K562 (cell line): ENCODE results near the gene PFKP. TPM values are rescaled to one million over a fixed set of nuclear protein-coding genes. Genes with fewer than 3 reads are reported as not detected.

Source experiments
- FOXA3 ChIP-seq, 2 experiments: fragments of 450-650 bp in 1 of 2; sonication (generic) in 1 of 2; formaldehyde crosslinking; IDR thresholded peaks in 1 of 2; conservative IDR thresholded peaks in 1 of 2; 2 replicates each; pipeline versions ENCODE4 v1.4.0 to v1.8.0; 2020 to 2022; ENCODE audit warnings: mild to moderate bottlenecking in 2 of 2, missing genetic modification reagents in 1 of 2
- KAT2B ChIP-seq: IDR thresholded peaks from one replicate; pipeline ENCODE4 v1.6.1; 2012; ENCODE audit warnings: low read depth, mild to moderate bottlenecking, control low read depth, inconsistent platforms, low read length, moderate library complexity
- PBX2 ChIP-seq, 2 experiments: IDR thresholded peaks in 1 of 2; conservative IDR thresholded peaks in 1 of 2; 2 replicates each; pipeline ENCODE4 v1.6.1; 2016; ENCODE audit warnings: low read depth in 2 of 2, mild to moderate bottlenecking in 1 of 2, missing compliant biosample characterization in 1 of 2, missing genetic modification characterization in 1 of 2, moderate library complexity in 1 of 2
- SMAD2 ChIP-seq: fragments of 150-350 bp; IDR thresholded peaks from 2 replicates; pipeline ENCODE4 v1.6.1; 2014; ENCODE audit warnings: low read depth, mild to moderate bottlenecking, low read length
- SMARCC2 ChIP-seq: fragments of 450-650 bp; IDR thresholded peaks from 2 replicates; pipeline ENCODE4 v1.6.1; 2017; ENCODE audit warnings: antibody characterized with exemption, moderate library complexity, mild to moderate bottlenecking, low read depth
- ZNF140 ChIP-seq: fragments of 250-450 bp; sonication (Bioruptor Pico); IDR thresholded peaks from 2 replicates; pipeline ENCODE4 v1.8.0; 2021; ENCODE audit warnings: moderate library complexity, mild to moderate bottlenecking, inconsistent platforms
- ZNF347 ChIP-seq: fragments of 450-650 bp; formaldehyde crosslinking; IDR thresholded peaks from 2 replicates; pipeline ENCODE4 v1.4.0; 2020; ENCODE audit warnings: low read depth, mild to moderate bottlenecking, moderate library complexity
- ZNF584 ChIP-seq: fragments of 200-800 bp; sonication (Bioruptor generic); IDR thresholded peaks from 2 replicates; pipeline ENCODE4 v1.6.1; 2016; ENCODE audit warnings: low read depth, mild to moderate bottlenecking, missing genetic modification characterization, missing compliant biosample characterization
- polyA plus RNA-seq, 8 experiments: library from polyadenylated mRNA; depleted of rRNA in 4 of 8; stranded (reverse) in 5 of 8; unstranded in 3 of 8; fragments of >200 nt; fragmentation: Nextera tagmentation in 2 of 8; fragmentation: Illumina TruSeq in 1 of 8; extraction: Ambion mirVana in 2 of 8; extraction: Trizol in 1 of 8; gene quantifications; 2 replicates each; pipeline versions ENCODE4 v1.2.1 to v1.2.3, GENCODE V29; 2011 to 2014; ENCODE audit warnings: inconsistent platforms in 1 of 8, missing spikeins in 1 of 8
- total RNA-seq, 7 experiments: library from RNA; depleted of rRNA in 6 of 7; stranded (reverse); fragments of >200 nt in 6 of 7; fragmentation: Illumina TruSeq in 2 of 7; extraction: Trizol in 2 of 7; gene quantifications; 2 replicates each; pipeline versions ENCODE4 v1.2.1 to v1.2.3, GENCODE V29; 2011 to 2021; ENCODE audit warnings: low replicate concordance in 1 of 7
- TF ChIP-seq, protein P1 (sequence below): fragments of 450-650 bp; IDR thresholded peaks from 2 replicates; pipeline ENCODE4 v1.6.1; 2016; ENCODE audit warnings: low read depth
- TF ChIP-seq, protein P2 (sequence below): IDR thresholded peaks from 2 replicates; pipeline ENCODE4 v1.6.1; 2011; ENCODE audit warnings: borderline replicate concordance, low read depth, mild to moderate bottlenecking, moderate library complexity, low read length; ENCODE audit not compliant: insufficient read depth, poor library complexity, severe bottlenecking
- TF ChIP-seq, protein P3 (sequence below): fragments of 250-450 bp; sonication (Bioruptor Pico); IDR thresholded peaks from 2 replicates; pipeline ENCODE4 v1.6.1; 2021; ENCODE audit warnings: mild to moderate bottlenecking

Gene PFKP
- total and polyA plus RNA-seq, 9 of the 15 experiments (the other 6 are each of a cell fraction or from before 2014, with no cell fraction given): 23.5 to 116 (median 62.1) TPM

- no peak for TF ChIP-seq PBX2 (CRISPR knock-in tag; IDR thresholded peaks at IDR 0.05; ENCODE audit: low read depth)
- peak; percentile 34 for TF ChIP-seq PBX2 (tag; conservative IDR thresholded peaks at IDR 0.05; ENCODE audit: low read depth)
- peak; percentile 93 to 98 for TF ChIP-seq FOXA3 (CRISPR knock-in tag; conservative IDR thresholded peaks at IDR 0.05 in 1 of 2, IDR thresholded peaks at IDR 0.05 in 1 of 2)
- TF ChIP-seq, protein P1, sequence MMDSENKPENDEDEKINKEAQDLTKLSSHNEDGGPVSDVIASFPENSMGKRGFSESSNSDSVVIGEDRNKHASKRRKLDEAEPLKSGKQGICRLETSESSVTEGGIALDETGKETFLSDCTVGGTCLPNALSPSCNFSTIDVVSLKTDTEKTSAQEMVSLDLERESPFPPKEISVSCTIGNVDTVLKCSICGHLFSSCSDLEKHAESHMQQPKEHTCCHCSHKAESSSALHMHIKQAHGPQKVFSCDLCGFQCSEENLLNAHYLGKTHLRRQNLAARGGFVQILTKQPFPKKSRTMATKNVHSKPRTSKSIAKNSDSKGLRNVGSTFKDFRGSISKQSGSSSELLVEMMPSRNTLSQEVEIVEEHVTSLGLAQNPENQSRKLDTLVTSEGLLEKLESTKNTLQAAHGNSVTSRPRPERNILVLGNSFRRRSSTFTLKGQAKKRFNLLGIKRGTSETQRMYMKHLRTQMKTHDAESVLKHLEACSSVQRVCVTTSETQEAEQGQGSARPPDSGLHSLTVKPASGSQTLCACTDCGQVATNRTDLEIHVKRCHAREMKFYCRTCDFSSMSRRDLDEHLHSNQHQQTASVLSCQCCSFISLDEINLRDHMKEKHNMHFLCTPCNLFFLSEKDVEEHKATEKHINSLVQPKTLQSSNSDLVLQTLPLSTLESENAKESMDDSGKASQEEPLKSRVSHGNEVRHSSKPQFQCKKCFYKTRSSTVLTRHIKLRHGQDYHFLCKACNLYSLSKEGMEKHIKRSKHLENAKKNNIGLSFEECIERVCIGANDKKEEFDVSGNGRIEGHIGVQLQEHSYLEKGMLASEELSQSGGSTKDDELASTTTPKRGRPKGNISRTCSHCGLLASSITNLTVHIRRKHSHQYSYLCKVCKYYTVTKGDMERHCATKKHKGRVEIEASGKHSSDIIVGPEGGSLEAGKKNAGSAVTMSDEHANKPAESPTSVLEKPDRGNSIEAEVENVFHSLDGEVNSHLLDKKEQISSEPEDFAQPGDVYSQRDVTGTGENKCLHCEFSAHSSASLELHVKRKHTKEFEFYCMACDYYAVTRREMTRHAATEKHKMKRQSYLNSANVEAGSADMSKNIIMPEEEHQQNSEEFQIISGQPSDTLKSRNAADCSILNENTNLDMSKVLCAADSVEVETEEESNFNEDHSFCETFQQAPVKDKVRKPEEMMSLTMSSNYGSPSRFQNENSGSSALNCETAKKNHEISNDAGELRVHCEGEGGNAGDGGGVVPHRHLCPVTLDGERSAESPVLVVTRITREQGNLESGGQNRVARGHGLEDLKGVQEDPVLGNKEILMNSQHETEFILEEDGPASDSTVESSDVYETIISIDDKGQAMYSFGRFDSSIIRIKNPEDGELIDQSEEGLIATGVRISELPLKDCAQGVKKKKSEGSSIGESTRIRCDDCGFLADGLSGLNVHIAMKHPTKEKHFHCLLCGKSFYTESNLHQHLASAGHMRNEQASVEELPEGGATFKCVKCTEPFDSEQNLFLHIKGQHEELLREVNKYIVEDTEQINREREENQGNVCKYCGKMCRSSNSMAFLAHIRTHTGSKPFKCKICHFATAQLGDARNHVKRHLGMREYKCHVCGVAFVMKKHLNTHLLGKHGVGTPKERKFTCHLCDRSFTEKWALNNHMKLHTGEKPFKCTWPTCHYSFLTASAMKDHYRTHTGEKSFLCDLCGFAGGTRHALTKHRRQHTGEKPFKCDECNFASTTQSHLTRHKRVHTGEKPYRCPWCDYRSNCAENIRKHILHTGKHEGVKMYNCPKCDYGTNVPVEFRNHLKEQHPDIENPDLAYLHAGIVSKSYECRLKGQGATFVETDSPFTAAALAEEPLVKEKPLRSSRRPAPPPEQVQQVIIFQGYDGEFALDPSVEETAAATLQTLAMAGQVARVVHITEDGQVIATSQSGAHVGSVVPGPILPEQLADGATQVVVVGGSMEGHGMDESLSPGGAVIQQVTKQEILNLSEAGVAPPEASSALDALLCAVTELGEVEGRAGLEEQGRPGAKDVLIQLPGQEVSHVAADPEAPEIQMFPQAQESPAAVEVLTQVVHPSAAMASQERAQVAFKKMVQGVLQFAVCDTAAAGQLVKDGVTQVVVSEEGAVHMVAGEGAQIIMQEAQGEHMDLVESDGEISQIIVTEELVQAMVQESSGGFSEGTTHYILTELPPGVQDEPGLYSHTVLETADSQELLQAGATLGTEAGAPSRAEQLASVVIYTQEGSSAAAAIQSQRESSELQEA: no peak
- no peak for TF ChIP-seq SMAD2
- TF ChIP-seq ZNF584 (CRISPR knock-in tag): no peak; the same call in 1 of the 2 replicates
- TF ChIP-seq, protein P2, sequence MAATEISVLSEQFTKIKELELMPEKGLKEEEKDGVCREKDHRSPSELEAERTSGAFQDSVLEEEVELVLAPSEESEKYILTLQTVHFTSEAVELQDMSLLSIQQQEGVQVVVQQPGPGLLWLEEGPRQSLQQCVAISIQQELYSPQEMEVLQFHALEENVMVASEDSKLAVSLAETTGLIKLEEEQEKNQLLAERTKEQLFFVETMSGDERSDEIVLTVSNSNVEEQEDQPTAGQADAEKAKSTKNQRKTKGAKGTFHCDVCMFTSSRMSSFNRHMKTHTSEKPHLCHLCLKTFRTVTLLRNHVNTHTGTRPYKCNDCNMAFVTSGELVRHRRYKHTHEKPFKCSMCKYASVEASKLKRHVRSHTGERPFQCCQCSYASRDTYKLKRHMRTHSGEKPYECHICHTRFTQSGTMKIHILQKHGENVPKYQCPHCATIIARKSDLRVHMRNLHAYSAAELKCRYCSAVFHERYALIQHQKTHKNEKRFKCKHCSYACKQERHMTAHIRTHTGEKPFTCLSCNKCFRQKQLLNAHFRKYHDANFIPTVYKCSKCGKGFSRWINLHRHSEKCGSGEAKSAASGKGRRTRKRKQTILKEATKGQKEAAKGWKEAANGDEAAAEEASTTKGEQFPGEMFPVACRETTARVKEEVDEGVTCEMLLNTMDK: no peak
- TF ChIP-seq, protein P3, sequence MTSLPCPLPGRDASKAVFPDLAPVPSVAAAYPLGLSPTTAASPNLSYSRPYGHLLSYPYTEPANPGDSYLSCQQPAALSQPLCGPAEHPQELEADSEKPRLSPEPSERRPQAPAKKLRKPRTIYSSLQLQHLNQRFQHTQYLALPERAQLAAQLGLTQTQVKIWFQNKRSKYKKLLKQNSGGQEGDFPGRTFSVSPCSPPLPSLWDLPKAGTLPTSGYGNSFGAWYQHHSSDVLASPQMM: no peak
- TF ChIP-seq ZNF347 (CRISPR knock-in tag): no peak
- no peak for TF ChIP-seq ZNF140 (CRISPR knock-in tag)
- TF ChIP-seq SMARCC2: peak; percentile 97
- no peak for TF ChIP-seq KAT2B
These were observed 28.2 kb downstream of the PFKP start (continued) for GRCh38 chr10:3095373-3096139.
